OCI-LY1 (cell line): ENCODE data around the gene RBX1.

Experiments used
- H2AFZ ChIP-seq: fragments of 200-600 bp; sonication (generic), shearing (Covaris generic); 2 replicates; pipeline ENCODE4 v1.6.0; 2014; ENCODE audit warnings: antibody characterized with exemption, mild to moderate bottlenecking, low read length
- H3F3A ChIP-seq: fragments of 200-600 bp; sonication (generic), shearing (Covaris generic); 2 replicates; pipeline ENCODE4 v1.6.0; 2014; ENCODE audit warnings: mild to moderate bottlenecking, antibody characterized with exemption, low read length, moderate library complexity; ENCODE audit not compliant: insufficient read depth
- H3K27ac ChIP-seq: fragments of 200-600 bp; sonication (generic); 2 replicates; pipeline ENCODE4 v1.5.1; 2014; ENCODE audit warnings: low read length, mixed run types, mild to moderate bottlenecking, low read depth; ENCODE audit not compliant: poor library complexity, severe bottlenecking
- H3K27me3 ChIP-seq: fragments of 200-600 bp; sonication (generic); 2 replicates; pipeline ENCODE4 v1.6.0; 2014; ENCODE audit warnings: antibody characterized with exemption, mild to moderate bottlenecking, low read length, moderate library complexity; ENCODE audit not compliant: insufficient read depth
- H3K36me3 ChIP-seq: fragments of 200-600 bp; sonication (generic); 2 replicates; pipeline ENCODE4 v1.6.1; 2014; ENCODE audit warnings: mild to moderate bottlenecking, antibody characterized with exemption, low read length, moderate library complexity, mixed read lengths; ENCODE audit not compliant: insufficient read depth
- H3K4me1 ChIP-seq: fragments of 200-600 bp; sonication (generic); 2 replicates; pipeline ENCODE4 v1.5.1; 2014; ENCODE audit warnings: mild to moderate bottlenecking, low read length, moderate library complexity; ENCODE audit not compliant: insufficient read depth, severe bottlenecking
- H3K4me2 ChIP-seq: fragments of 200-600 bp; sonication (generic), shearing (Covaris generic); 2 replicates; pipeline ENCODE4 v1.6.1; 2014; ENCODE audit warnings: low read length
- H3K4me3 ChIP-seq: fragments of 200-600 bp; sonication (generic); 2 replicates; pipeline ENCODE4 v1.5.1; 2014; ENCODE audit warnings: low read length, low read depth, mild to moderate bottlenecking, mixed read lengths; ENCODE audit not compliant: poor library complexity, severe bottlenecking
- H3K79me2 ChIP-seq: fragments of 200-600 bp; shearing (Covaris generic); 2 replicates; pipeline ENCODE4 v1.6.1; 2016; ENCODE audit warnings: mixed run types, low read length, mixed read lengths; ENCODE audit not compliant: insufficient read depth
- H3K9ac ChIP-seq: fragments of 200-600 bp; sonication (generic), shearing (Covaris generic); 2 replicates; pipeline ENCODE4 v1.6.1; 2014; ENCODE audit warnings: mild to moderate bottlenecking, low read length, mixed read lengths
- H3K9me2 ChIP-seq: fragments of 200-600 bp; sonication (generic), shearing (Covaris generic); 2 replicates; pipeline ENCODE4 v1.6.1; 2014; ENCODE audit warnings: low read depth, mild to moderate bottlenecking, low read length, mixed read lengths
- H3K9me3 ChIP-seq: fragments of 200-600 bp; shearing (Covaris generic); 2 replicates; pipeline ENCODE4 v1.6.1; 2014; ENCODE audit warnings: low read length, mixed read lengths
- H4K20me1 ChIP-seq: fragments of 200-600 bp; sonication (generic), shearing (Covaris generic); 2 replicates; pipeline ENCODE4 v1.6.0; 2016; ENCODE audit warnings: mild to moderate bottlenecking, low read length; ENCODE audit not compliant: insufficient read depth
- EZH2 ChIP-seq: fragments of 200-600 bp; sonication (generic), shearing (Covaris generic); IDR thresholded peaks from 2 replicates; pipeline ENCODE4 v1.8.0; 2017; ENCODE audit warnings: borderline replicate concordance, mixed run types, mild to moderate bottlenecking, antibody characterized with exemption, low read length, moderate library complexity, mixed read lengths
- TF ChIP-seq, protein P1 (sequence below): fragments of 200-600 bp; sonication (generic), shearing (Covaris generic); IDR thresholded peaks from 2 replicates; pipeline ENCODE4 v1.5.1; 2017; ENCODE audit warnings: mild to moderate bottlenecking, antibody characterized with exemption, low read length, moderate library complexity, mixed read lengths

The RBX1 gene

GRCh38 chr22:40958299-40958698 is 7.1 kb downstream of the RBX1 start:
- Histone ChIP-seq H3K9me2 (no peaks in the 10 kb centered on the region), H3K27me3 (no peaks in the 10 kb centered on the region), H3K9ac (no peak overlapping the region), H3K4me1 (peaks cover 10% of the 10 kb centered on the region), H3K36me3 (peaks cover 77% of the 10 kb centered on the region), H3K27ac (no peak overlapping the region), H3K4me3 (no peak overlapping the region), H3K4me2 (no peak overlapping the region), H4K20me1 (no peaks in the 10 kb centered on the region), H3F3A (no peaks in the 10 kb centered on the region), H3K79me2 (peaks cover 32% of the 10 kb centered on the region), H2AFZ (no peak overlapping the region), H3K9me3 (no peaks in the 10 kb centered on the region)
- no peak for TF ChIP-seq EZH2
- TF ChIP-seq, protein P1, sequence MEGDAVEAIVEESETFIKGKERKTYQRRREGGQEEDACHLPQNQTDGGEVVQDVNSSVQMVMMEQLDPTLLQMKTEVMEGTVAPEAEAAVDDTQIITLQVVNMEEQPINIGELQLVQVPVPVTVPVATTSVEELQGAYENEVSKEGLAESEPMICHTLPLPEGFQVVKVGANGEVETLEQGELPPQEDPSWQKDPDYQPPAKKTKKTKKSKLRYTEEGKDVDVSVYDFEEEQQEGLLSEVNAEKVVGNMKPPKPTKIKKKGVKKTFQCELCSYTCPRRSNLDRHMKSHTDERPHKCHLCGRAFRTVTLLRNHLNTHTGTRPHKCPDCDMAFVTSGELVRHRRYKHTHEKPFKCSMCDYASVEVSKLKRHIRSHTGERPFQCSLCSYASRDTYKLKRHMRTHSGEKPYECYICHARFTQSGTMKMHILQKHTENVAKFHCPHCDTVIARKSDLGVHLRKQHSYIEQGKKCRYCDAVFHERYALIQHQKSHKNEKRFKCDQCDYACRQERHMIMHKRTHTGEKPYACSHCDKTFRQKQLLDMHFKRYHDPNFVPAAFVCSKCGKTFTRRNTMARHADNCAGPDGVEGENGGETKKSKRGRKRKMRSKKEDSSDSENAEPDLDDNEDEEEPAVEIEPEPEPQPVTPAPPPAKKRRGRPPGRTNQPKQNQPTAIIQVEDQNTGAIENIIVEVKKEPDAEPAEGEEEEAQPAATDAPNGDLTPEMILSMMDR = no peak

- no peak overlapping the region for H3K27ac ChIP-seq
- H3K9me2 ChIP-seq = no peaks in the 10 kb centered on the region
- H3K4me3 ChIP-seq = no peak overlapping the region
- no peaks in the 10 kb centered on the region for H4K20me1 ChIP-seq
- no peaks in the 10 kb centered on the region for H3F3A ChIP-seq
- H3K36me3 ChIP-seq = peaks cover 78% of the 10 kb centered on the region
- H3K4me1 ChIP-seq = no peaks in the 10 kb centered on the region
- H2AFZ ChIP-seq = no peak overlapping the region
- H3K4me2 ChIP-seq = no peak overlapping the region
- H3K27me3 ChIP-seq = no peaks in the 10 kb centered on the region
- H3K9ac ChIP-seq = no peak overlapping the region
- peaks cover 23% of the 10 kb centered on the region for H3K79me2 ChIP-seq
- TF ChIP-seq, protein P1 = no peak
- TF ChIP-seq EZH2 = no peak
- no peaks in the 10 kb centered on the region for H3K9me3 ChIP-seq
Observed at GRCh38 chr22:40960145-40960544, 9.0 kb downstream of the RBX1 start.

GRCh38 chr22:40965936-40966725 is 15.0 kb downstream of the RBX1 start:
- H2AFZ ChIP-seq = no peak overlapping the region
- no peaks in the 10 kb centered on the region for H3K9me3 ChIP-seq
- no peak for TF ChIP-seq EZH2
- TF ChIP-seq, protein P1 = no peak
- H4K20me1 ChIP-seq = no peaks in the 10 kb centered on the region
- 0 out of 2 replicates have a peak, but pooled peaks cover 7% of the 10 kb centered on the region for H3K79me2 ChIP-seq
- H3K9me2 ChIP-seq = no peaks in the 10 kb centered on the region
- H3F3A ChIP-seq = peaks cover 6% of the 10 kb centered on the region; the same call in 1 of the 2 replicates
- no peak overlapping the region for H3K9ac ChIP-seq
- no peak overlapping the region for H3K4me2 ChIP-seq
- H3K36me3 ChIP-seq = peaks cover 91% of the 10 kb centered on the region
- no peak overlapping the region for H3K27ac ChIP-seq
- no peak overlapping the region for H3K4me3 ChIP-seq
- peaks cover 9% of the 10 kb centered on the region for H3K4me1 ChIP-seq
- no peaks in the 10 kb centered on the region for H3K27me3 ChIP-seq
